ENCODE data around the gene SLC6A19.

GRCh38 chr5:1211701-1212100 lies 10.3 kb downstream of the SLC6A19 start:
- TF ChIP-seq CTCF (IDR thresholded peaks at IDR 0.05) (no peak), POLR2AphosphoS5 (IDR thresholded peaks at IDR 0.05) (no peak), POLR2A (IDR thresholded peaks at IDR 0.05) (no peak), EP300 (IDR thresholded peaks at IDR 0.05; ENCODE audit: low read depth) (no peak)
